ENCODE data around the gene BRD3.
A peak's percentile ranks its signal among the peaks of the same experiment; 100 is the strongest.
"Not testable (repeated sequence)": the region's sequence is repeated elsewhere in the genome, so short reads cannot be mapped to it uniquely, and the experiment has no call there.

The BRD3 gene

GRCh38 chr9:134099123-134099761 lies 31.4 kb upstream of the BRD3 start:
- no peak overlapping the region for H3K4me3 ChIP-seq (ENCODE audit: low read depth, low read length)
- TF ChIP-seq CTCF (IDR thresholded peaks at IDR 0.05; ENCODE audit: borderline replicate concordance, insufficient read depth, low read depth, low read length), result peak; percentile 78

GRCh38 chr9:134089972-134090371 lies 22.1 kb upstream of the BRD3 start:
- H3K4me3 ChIP-seq (ENCODE audit: low read depth, low read length), result no peak overlapping the region
- TF ChIP-seq CTCF (IDR thresholded peaks at IDR 0.05; ENCODE audit: borderline replicate concordance, insufficient read depth, low read depth, low read length), result no peak

GRCh38 chr9:134088063-134088725 lies 20.4 kb upstream of the BRD3 start:
- no peak overlapping the region for H3K4me3 ChIP-seq (ENCODE audit: low read depth, low read length)
- TF ChIP-seq CTCF (IDR thresholded peaks at IDR 0.05; ENCODE audit: borderline replicate concordance, insufficient read depth, low read depth, low read length), result no peak

GRCh38 chr9:134085674-134086073 lies 17.8 kb upstream of the BRD3 start:
- TF ChIP-seq CTCF (IDR thresholded peaks at IDR 0.05; ENCODE audit: borderline replicate concordance, insufficient read depth, low read depth, low read length), result no peak

GRCh38 chr9:134083451-134083850 lies 15.6 kb upstream of the BRD3 start:
- TF ChIP-seq CTCF (IDR thresholded peaks at IDR 0.05; ENCODE audit: borderline replicate concordance, insufficient read depth, low read depth, low read length), result no peak
- no peak overlapping the region for H3K4me3 ChIP-seq (ENCODE audit: low read depth, low read length)

More at GRCh38 chr9:134085674-134086073, 17.8 kb upstream of the BRD3 start:
- no peak overlapping the region for H3K4me3 ChIP-seq (ENCODE audit: low read depth, low read length)

GRCh38 chr9:134076644-134077043 lies 8.8 kb upstream of the BRD3 start:
- no peak overlapping the region for H3K4me3 ChIP-seq (ENCODE audit: low read depth, low read length)
- no peak for TF ChIP-seq CTCF (IDR thresholded peaks at IDR 0.05; ENCODE audit: borderline replicate concordance, insufficient read depth, low read depth, low read length)

- H3K4me3 ChIP-seq (ENCODE audit: low read depth, low read length), result not testable (repeated sequence)
Observed at GRCh38 chr9:134075689-134076088, 7.9 kb upstream of the BRD3 start.

All from GM12875 (cell line).